Inferior parietal cortex (tissue), 1 donor: ENCODE data around the gene NACC2.

Experiments used
- DNase-seq: peaks from one replicate; pipeline ENCODE4 v3.0.0-alpha.2; 2016; ENCODE audit errors: extremely low spot score

Gene NACC2

DNA sequence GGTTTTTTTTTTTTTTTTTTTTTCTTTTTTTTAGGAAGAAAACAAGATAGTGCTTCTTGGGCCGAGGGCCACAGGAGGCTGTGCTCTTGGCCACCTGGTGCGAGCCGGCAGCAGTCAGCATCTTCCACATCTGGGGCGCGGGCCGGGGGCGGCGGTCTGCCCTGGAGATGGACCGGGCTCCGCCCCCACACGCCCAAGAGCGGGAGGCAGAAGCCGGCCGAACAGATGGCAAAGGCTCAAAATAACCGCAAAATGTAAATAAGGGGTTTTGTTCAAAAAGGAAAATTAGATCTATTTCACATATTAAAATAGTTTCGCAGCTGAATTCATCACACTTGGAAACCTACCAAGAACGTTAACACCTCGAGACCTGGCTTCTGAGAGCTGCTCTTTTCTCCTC lies 82.4 kb downstream of the NACC2 start:
- no peak for DNase-seq

DNA sequence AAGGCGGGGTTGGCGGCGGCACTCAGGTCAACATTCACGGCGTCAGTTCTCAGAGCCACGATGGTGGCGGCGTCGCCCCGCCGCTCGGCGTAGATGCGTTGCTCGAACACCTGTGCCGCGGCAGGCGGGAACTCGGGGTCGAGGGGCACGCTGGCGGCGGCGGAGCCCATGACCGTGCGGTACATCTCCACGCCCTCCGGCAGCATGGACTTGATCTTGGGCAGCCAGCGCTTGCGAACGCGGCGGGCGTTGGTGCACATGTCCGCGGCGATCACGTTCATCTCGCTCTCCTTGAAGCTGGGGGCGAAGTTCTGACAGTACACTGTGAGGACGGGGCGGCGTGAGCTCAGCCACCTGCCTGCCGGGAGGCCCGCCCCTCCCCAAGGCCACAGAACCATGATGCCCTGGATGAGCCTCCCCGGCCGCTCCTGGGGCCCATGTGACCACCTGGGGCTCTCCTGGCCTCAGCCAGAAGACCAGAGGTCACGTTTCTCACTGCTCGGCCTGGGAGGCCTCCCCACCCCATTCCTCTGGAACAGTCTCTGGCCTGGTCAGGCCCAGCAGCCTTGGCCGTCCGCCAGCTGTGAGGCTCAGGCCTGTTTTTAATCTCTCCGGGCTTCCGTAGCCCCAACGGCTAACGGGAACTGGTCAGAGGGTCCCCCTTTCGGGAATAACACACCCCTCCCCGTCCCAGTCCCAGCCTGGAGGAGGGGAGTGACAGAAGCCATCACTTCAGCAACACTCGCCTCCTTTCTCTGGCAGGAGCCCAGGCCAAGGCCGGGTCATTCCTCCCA lies 83.2 kb downstream of the NACC2 start:
- DNase-seq = peak; percentile 26

DNA sequence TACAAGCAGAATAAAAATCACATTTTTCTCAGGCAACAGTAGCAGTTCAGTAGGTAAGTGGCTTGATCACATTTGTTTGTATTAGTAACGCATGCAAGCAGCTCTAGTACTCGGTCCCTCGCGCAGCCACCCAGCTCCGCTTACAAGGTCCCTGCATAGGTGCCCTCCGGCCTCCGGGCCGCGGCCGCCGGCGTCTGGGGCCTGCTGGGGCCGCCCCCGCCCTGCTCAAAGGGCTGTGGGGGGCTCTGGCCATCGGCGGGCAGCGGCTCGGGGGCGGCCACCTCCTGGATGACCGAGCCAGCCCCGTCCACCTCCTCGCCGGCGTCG lies 83.8 kb downstream of the NACC2 start:
- no peak for DNase-seq

DNA sequence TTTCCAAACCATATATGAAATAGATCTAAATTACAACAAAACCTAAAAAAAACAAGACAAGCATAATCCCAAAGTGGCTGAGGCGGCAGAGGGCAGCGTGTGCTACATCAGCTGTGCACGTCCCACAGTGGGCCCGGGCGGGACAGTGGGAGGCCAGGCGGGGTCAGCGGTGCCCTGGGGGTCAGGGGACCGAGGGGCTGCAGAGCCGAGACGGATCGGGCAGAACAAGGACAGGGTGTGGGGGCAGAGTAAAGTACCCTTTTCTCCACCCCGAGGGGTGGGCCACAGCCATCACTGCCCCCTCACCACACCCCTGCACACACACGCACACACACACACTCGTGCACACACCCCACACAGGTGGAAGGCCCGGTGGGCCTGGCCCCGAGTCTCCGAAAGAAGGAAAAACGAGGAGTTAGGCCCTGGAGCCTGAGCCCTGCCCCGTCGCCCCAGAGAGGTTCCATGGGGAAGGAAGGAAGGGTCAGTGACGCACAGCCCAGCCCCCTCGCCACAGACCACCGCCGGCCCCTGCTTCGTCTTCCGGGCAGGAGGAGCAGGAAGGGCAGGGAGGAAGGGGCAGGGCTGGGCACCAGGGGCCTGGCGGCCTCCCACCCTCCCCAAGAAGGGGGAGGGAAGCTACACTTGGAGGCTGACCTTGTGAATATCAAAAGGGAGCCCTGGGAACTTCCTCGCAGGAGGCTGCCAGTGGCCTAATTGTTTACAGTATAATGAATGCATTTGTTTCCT lies 84.3 kb downstream of the NACC2 start:
- DNase-seq = no peak

DNA sequence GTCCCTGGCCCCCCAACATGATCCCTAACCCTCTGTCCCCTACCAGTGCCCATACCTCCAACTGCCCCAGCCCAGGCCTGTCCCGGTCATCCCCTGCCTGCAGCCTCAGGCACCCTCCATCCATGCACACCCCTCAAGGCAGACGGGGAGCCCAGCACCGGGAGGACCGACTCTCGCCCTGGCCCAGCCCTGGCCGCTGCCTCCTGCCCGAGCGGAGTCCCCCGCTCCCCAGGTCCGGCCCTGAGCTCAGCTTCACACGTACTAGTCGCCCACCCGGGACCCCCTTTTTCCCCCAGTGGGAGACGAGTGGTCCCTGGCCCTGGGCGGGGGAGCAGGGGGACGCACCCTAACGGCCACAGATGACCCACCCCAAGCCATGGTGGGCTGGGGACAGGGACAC lies 84.9 kb downstream of the NACC2 start:
- DNase-seq = no peak

DNA sequence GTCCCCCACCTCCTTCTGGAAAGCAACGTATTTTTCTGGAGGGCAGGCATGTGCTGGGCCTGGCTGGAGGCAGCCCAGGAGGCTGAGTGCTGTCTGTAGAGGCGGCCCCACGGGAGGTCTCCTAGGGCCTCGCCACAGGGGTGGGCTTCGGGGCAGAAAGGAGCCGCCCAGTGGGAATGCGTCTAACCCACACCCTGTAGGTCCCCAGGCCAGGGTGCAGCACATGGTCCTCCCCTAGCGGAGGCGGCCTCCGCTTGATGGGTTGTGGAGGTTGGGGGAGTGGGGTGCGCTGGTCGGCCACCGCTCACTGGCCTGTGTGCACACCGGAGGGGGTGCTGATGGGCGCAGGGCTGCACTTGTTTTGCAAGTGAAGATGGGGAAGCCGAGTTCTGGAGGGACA lies 85.6 kb downstream of the NACC2 start:
- no peak for DNase-seq

DNA sequence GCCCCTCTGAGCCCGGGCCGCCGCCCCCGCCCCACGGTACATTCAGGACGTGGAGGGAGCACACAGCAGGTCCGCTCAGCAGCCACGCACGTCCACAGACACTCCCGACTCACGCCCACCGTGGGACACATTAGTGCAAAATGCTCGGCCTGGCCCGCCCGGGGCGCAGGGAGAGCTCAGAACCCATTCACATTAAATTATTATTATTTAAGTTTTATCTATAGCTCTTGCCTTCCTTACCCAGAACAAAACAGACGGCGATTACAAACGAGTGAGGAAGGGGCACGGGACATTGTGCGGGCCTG lies 86.4 kb downstream of the NACC2 start:
- DNase-seq = no peak

DNA sequence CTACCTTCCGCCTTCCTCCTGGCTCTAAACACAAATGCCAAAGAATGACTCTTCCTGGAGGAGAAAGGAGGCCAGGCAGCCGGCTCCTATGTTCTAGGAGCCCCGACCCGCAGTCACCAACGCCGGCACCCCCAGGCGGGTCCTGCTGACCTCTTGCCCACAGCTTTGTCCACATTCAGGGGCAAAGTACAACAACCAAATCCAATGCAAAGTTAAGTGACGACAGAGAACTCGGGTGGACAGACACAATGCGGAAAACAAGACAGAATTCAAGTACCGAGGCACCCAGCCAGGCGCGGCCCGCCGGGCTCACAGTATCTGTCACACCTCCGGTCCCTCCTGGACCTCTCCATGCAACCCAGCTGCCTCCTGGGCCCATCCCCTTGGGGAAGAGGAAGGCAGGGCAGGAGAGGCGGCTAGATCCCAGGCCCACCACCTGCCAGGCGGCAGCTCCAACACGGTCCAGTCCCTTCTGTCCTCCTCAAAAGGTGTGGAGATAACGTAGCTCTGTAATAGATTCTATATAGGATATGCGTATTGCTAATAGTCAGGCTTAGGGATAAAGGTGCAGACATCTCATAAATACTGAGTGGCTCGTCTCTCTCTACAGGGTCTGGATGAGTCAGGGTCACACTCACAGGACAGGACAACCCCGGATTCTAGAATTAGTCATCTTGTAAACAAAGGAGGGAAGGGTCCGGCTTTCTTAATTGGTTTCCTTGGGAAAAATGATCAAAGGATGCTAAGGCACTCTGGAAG lies 87.0 kb downstream of the NACC2 start:
- no peak for DNase-seq

DNA sequence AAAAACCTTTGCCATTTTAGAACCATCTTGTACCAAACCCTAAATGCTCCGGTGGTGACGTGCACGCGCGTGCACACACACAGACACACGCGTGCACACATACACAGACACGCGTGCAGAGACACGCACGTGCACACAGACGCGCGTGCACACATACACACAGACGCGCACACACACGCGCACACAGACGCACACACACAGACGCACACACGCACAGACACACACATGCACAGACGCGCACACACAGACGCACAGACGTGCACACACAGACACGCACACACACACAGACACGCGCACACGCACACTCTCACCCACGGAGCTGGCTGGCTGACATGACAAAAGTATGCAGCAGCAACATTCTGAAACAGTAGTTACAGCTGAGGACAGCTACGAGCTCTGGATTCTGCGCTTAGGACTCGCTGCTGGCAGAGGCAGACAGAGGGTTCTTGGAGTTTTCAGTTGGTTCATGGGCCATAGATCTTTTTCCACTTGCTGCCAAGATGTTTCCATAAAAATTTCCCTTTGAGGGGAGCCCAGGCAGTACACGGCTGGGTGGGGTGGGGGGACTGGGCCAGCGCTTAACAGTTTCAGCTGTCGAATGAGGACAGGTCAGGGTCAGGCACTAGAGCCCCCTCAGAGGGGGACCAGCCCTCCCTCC lies 87.7 kb downstream of the NACC2 start:
- DNase-seq = no peak

DNA sequence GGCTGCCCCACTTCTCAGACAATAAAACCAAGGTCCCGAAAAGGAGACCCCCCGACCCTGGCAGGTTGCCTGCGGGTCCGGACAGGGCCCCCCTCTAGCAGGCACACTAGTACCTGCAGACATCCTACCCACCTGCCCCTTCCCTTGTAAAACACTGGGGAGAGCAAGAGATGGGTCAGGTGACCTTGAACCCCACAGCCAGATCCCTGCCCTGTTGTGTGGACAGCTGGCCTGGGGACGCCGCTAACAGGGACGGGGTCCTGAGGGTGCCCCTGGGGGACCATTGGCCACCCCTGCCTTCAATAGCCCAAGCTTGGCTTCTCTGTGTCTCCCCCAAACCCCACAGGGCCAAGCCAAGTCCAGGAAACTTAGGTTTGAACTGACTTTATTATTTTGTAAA lies 88.9 kb downstream of the NACC2 start:
- DNase-seq = no peak

DNA sequence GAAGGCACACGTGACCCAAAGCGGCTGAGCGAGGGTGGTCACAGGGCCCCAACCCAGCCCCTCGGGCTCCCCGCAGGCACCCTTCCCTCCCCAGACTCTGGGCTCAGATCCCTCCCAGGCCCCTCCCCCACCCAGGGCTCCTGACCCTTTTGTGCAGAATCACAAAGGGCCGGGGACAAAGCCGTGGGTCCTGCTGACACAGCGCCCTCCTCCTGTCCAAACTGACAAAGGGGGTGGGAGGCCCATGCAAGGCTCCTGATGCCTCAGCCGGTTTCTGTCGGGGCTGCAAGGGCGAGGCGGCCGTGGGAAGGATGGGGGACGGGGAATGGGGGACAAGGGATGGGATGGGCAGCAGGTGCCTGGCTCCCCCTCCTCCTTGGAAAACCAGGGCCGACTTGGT lies 90.4 kb downstream of the NACC2 start:
- DNase-seq = no peak

DNA sequence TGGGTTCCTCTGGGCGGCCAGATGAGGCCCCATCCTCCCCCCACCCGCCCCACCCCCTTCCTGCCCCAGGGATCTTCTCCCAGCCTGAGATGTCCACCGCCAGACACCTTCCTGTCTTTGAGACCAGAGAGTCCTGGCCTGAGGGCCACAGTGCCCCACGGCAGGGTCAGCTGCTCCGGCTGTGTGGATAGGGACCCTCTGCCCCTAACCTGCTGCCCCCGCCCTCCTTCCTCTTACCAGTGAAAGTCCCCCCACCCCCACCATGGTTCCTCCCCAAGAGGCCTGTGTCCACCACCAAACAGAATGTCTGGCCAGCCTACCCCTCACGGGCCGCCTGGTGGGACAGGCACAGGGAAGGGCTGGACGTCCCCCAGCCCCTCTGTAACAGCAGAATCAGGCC lies 90.9 kb downstream of the NACC2 start:
- DNase-seq = no peak

DNA sequence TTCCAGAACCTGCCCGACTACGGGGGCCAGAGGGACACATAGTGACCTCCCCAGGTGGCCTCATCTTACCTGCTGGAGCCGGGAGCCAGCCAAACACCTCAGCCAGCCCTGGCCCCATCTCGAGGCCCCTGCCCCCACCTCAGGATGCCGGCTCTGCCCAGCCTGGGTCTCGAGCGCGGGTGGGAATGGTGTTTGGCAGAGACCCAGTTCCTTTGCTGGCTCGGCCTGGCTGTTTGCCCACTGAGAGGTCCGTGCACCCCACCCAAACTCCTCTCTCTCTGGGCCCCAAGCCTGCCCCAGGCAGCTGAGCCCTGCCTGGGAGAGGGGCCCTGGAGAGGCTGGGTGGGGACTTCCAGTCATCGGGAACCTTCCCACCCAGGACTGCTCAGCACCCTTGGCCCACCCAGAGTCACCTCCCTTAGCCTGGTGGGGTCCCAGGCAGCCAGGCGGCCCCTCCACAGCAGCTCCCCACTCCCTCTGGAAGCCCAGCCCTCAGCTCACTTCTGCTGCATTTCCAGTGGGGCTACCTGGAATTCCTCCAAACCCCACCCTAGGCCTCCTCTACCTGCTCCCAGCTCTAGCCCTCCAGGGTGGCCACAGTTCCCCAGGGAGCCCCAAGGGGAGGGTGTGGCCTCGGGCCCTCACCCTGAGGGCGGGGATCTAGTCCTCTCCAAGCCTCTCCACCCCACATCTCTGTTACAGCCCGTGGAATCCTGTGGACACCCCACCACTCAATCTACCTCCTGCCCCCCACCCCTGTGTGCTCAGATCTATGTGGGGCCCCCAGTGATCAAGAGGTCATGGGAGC lies 91.5 kb downstream of the NACC2 start:
- DNase-seq = no peak

DNA sequence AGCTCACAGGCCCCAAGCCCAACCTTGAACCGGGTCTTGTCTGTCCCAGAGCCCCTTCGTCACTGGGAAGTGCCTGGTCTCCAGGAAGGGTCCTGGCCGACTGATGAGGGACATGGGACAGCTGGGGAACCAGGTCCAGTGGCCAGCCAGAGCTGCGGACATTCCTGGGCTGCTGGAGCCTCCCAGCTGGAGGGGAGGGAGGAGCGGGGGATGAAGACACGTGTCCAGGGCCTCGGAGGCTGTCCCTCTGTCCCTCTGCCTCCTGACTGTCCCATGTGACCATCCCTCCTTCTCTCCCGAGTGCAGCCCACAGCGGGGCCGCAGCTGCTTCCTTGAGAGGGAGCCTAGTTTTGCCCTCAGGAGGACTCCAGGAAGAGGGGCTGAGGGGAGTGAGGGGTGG lies 92.2 kb downstream of the NACC2 start:
- DNase-seq = no peak

DNA sequence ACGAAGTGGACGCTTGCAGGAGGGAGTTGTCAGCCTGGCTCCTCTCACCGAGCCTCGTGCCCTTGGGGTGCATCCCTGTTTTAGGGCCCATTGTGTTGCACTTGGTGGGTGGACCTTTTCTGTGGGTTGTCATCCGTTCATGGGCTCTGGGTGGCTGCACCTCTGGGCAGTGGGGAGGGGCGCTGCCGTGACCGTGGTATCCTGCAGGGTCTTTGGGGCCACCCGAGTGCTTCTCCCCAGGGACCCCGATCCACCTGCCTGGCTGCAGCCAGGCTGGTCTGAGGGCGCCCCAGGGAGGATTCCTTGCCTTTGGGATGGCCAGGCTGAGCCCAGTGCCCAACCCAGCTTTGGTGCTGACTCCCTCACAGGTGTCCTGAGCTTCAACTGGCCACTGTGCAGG lies 92.9 kb downstream of the NACC2 start:
- no peak for DNase-seq

DNA sequence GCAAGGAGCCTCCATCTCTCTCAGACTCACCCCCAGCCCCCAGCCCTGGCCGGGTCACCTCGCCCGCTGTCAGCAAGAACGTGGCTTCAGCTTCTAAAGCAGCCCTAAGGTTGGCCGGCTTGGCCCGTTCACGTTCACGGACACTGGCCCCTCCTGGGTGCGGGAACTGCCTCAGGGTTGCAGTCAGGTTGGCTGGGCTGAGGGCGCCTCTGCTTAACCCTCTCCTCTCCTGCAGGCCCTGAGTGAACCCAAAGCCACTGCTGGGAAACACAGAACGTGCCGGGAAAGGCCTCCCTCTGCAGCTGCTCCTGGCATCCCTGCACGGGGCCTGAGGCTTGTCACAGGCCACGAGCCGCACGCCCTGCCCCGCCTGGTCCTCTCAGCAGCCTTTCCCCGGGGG lies 93.9 kb downstream of the NACC2 start:
- no peak for DNase-seq

DNA sequence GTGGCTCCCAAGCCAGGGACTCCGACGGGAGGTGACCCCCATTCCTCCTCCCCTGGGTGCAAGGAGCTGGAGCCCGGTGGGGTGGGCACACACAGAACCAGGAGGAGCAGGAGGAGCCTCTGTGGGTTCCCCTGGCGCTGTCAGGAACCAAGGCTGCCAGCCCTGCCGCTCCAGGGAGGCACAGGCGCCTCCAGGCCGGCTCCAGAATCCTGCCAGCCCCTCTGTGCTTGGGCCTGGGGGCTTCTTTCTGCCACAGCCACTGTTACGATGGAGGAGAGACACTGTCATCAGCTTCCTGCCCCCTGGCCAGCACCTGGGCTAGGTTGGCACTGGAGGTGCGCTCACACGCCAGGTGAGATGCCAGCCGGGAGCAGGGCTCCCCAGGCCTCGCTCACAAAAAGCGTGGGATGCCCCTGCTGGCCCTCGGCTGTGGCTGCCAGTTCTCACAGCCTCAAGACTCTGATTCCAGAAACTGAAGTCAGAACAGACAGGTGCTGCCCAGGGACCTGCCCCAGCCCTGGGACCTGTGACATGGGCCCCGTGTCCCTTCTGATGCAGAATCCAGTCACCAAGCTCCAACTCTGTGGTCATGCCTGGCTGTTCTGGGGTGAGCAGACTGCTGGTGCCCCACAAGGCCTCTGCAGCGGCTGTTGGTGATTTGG lies 96.5 kb downstream of the NACC2 start:
- DNase-seq = no peak

DNA sequence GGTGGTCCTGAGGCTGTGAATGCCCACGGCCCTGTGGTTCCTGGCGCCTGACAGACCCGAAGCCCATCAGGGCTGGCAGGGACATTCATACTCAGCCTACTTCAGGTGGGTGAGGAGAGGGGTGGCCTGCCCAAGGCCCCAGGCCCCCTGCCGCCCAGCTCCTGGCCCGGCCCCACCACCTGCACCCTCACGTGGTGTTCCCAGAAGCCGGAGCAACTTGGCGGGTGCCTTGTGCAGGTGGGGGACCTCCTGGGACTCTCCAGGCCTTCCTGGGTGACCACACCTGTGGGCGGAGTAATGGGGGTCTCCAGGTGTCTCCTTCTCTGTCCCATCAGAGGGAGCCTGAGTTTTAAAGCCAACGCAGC lies 97.1 kb downstream of the NACC2 start:
- DNase-seq = no peak

DNA sequence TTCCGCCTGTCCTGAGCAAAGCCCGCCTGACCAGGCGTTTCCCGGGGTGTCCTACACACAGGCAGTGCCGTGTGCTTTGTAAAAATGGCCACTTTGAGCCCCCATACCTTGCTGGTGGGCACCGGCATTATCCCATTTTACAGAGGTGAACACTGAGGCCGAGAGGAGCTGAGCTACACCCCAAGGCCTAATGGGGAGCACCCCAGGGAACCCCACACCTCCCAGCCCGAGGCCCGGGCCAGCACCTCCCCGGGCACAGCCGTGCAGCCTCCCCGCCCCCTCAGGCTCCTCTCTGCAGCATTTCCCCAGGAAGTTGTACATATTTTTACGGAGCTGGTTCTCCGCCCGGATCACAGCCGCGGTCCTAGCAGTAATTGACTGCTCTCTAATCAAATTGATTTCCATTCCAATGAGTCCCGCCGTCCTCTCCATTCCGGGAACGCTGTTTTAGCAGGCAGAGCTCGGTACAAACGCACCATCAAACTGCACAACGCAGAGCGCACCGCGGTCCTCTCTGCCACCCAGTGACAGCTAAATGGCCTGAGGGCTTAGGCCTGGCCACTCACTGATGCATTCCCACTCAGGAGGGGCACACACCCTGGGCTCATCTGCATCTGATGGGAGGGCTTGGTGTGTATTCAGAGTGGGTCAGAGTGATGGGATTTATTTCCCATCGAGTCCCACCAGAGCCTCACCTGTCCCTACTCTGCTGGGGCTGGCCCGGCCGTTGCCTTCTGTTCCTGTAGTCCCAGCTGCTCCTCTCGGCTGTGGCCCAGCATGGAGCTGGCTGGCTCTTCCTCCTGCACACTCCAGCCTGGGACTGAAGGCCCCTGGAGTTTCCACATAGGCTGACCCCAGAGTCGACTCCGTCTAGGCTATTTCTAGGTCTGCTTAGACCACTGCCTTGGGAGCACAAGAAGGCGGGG lies 97.7 kb downstream of the NACC2 start:
- DNase-seq = no peak

DNA sequence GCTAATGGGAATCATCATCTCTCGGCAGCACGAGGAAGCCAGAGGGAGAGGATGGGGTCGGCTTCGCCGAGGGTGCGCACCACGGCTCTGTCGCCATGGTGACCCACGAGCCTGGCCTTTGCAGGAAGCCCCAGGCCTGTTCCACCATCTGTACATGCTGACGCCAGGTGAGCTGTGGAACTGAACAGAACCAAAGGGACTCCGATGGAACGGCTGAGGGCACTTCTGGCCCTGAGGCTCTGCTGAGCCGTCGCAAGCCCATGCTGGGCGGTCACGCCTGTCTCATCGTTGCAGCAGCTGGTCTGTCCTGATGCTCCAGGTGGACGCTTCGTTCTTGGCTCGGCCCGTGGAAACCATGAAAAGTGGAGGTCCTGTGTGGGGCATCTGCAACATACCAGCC lies 99.3 kb downstream of the NACC2 start:
- no peak for DNase-seq
